Uterus (tissue), 4 donors: Measurements from ENCODE around the gene DNAJB13. TPM values are rescaled to one million over a fixed set of nuclear protein-coding genes. Genes with fewer than 3 reads are reported as not detected.
A peak's percentile ranks its signal among the peaks of the same experiment; 100 is the strongest.

Experiments used
- DNase-seq, 2 donors: peaks; one replicate each; pipeline ENCODE4 v3.0.0-alpha.2; 2019 to 2020
- H3K27ac ChIP-seq, 2 donors: fragments of 200-600 bp; sonication (generic); 1 replicate in 1 of 2; 2 replicates in 1 of 2; pipeline ENCODE4 v1.5.1; 2016 to 2018
- H3K27me3 ChIP-seq, 2 donors: fragments of 200-600 bp; sonication (generic); one replicate each; pipeline ENCODE4 v1.5.1; 2018 to 2019; ENCODE audit warnings: control low read depth in 1 of 2
- H3K36me3 ChIP-seq, 2 donors: fragments of 200-600 bp; sonication (generic); one replicate each; pipeline ENCODE4 v1.5.1; 2019; ENCODE audit warnings: control low read depth in 1 of 2
- H3K4me1 ChIP-seq, 2 donors: fragments of 200-600 bp; sonication (generic); one replicate each; pipeline ENCODE4 v1.5.1; 2018 to 2019; ENCODE audit warnings: control low read depth in 1 of 2
- H3K4me3 ChIP-seq, 2 donors: fragments of 200-600 bp; sonication (generic); 1 replicate in 1 of 2; 2 replicates in 1 of 2; pipeline ENCODE4 v1.5.1; 2018 to 2019; ENCODE audit warnings: mild to moderate bottlenecking in 1 of 2
- H3K9me3 ChIP-seq, 2 donors: fragments of 200-600 bp; sonication (generic); one replicate each; pipeline ENCODE4 v1.5.1; 2019; ENCODE audit warnings: control low read depth in 1 of 2
- POLR2A ChIP-seq, 2 donors: fragments of 450-650 bp; IDR thresholded peaks; one replicate each; pipeline ENCODE4 v1.6.1; 2016; ENCODE audit warnings: antibody characterized with exemption in 2 of 2, mild to moderate bottlenecking in 1 of 2, moderate library complexity in 1 of 2
- intact Hi-C: fragments of 100-400 bp; cut with DNase I; formaldehyde crosslinking; loops from one replicate; pipeline ENCODE4 v1.15.1; 2023; ENCODE audit warnings: low total_unique reads
- total RNA-seq, 4 donors: library from RNA; depleted of rRNA in 3 of 4; stranded (reverse); fragments of >200 nt in 3 of 4; gene quantifications; one replicate each; pipeline versions ENCODE4 v1.1.0 to v1.2.4, GENCODE V29; 2014 to 2023
- TF ChIP-seq, protein P1 (sequence below), 4 experiments: fragments of 200-600 bp in 2 of 4; fragments of 450-650 bp in 2 of 4; sonication (generic) in 2 of 4; IDR thresholded peaks; one replicate each; pipeline ENCODE4 v1.5.1; 2016 to 2019; ENCODE audit warnings: antibody characterized with exemption in 4 of 4, mild to moderate bottlenecking in 2 of 4, moderate library complexity in 1 of 4
- donor health status: DM: yes; HTN: yes; CAD: no.

Gene DNAJB13
- total RNA-seq, 4 donors from 2014 or later, result 1.9 to 9.1 (median 4.6) TPM; not detected in 1

DNA sequence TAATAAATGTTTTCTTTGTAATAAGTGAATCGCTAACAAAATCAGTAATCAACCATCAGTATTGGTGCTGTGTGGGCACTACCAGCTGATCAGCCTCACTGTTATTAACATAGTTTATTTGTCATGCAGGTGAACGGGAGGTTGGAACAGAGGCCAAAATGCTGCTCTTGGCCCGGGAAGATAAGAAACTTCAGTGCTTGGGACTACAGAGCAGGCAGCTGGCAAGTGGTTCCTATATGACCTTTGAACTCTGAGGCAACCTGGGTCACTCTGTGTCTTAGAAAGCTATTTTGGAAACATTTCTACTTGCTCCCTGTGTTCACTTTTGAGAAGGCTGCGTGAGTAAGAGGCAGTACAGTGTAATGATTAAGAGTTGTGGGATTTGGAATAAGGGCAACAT, 36.5 kb upstream of the DNAJB13 start:
- no peak overlapping the region for H3K27ac ChIP-seq
- intact Hi-C loops, result no loop called here
- H3K4me1 ChIP-seq, result no peaks in the 10 kb centered on the region
- no peak overlapping the region for H3K4me3 ChIP-seq
- TF ChIP-seq, protein P1, sequence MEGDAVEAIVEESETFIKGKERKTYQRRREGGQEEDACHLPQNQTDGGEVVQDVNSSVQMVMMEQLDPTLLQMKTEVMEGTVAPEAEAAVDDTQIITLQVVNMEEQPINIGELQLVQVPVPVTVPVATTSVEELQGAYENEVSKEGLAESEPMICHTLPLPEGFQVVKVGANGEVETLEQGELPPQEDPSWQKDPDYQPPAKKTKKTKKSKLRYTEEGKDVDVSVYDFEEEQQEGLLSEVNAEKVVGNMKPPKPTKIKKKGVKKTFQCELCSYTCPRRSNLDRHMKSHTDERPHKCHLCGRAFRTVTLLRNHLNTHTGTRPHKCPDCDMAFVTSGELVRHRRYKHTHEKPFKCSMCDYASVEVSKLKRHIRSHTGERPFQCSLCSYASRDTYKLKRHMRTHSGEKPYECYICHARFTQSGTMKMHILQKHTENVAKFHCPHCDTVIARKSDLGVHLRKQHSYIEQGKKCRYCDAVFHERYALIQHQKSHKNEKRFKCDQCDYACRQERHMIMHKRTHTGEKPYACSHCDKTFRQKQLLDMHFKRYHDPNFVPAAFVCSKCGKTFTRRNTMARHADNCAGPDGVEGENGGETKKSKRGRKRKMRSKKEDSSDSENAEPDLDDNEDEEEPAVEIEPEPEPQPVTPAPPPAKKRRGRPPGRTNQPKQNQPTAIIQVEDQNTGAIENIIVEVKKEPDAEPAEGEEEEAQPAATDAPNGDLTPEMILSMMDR (IDR thresholded peaks at IDR 0.05), result no peak
- TF ChIP-seq POLR2A (IDR thresholded peaks at IDR 0.05), result no peak
- DNase-seq, result no peak
- no peaks in the 10 kb centered on the region for H3K36me3 ChIP-seq
- no peaks in the 10 kb centered on the region for H3K27me3 ChIP-seq
- H3K9me3 ChIP-seq, result no peaks in the 10 kb centered on the region

GRCh38 chr11:73916435-73916834, 34.4 kb upstream of the DNAJB13 start:
- no peaks in the 10 kb centered on the region for H3K27me3 ChIP-seq
- no peaks in the 10 kb centered on the region for H3K9me3 ChIP-seq
- no peaks in the 10 kb centered on the region for H3K36me3 ChIP-seq
- no peak overlapping the region for H3K27ac ChIP-seq
- H3K4me3 ChIP-seq, result no peak overlapping the region
- TF ChIP-seq, protein P1 (IDR thresholded peaks at IDR 0.05), result no peak
- no peak for TF ChIP-seq POLR2A (IDR thresholded peaks at IDR 0.05)
- no peak for DNase-seq
- intact Hi-C loops, result no loop called here
- no peaks in the 10 kb centered on the region for H3K4me1 ChIP-seq

GRCh38 chr11:73921180-73921579, 29.6 kb upstream of the DNAJB13 start:
- Histone ChIP-seq H3K27me3 (no peaks in the 10 kb centered on the region), H3K36me3 (no peaks in the 10 kb centered on the region), H3K9me3 (no peaks in the 10 kb centered on the region), H3K4me3 (no peak overlapping the region), H3K4me1 (no peaks in the 10 kb centered on the region), H3K27ac (no peak overlapping the region)
- TF ChIP-seq POLR2A (IDR thresholded peaks at IDR 0.05), result no peak
- TF ChIP-seq, protein P1 (IDR thresholded peaks at IDR 0.05), result no peak
- no peak for DNase-seq
- intact Hi-C loops, result no loop called here

- Histone ChIP-seq H3K9me3 (no peaks in the 10 kb centered on the region), H3K4me1 (no peaks in the 10 kb centered on the region), H3K27ac (no peak overlapping the region), H3K27me3 (no peaks in the 10 kb centered on the region), H3K4me3 (no peak overlapping the region), H3K36me3 (no peaks in the 10 kb centered on the region)
- intact Hi-C loops, result no loop called here
- no peak for DNase-seq
- no peak for TF ChIP-seq POLR2A (IDR thresholded peaks at IDR 0.05)
- TF ChIP-seq, protein P1 (IDR thresholded peaks at IDR 0.05), result no peak
Measured at GRCh38 chr11:73929388-73929787, 21.4 kb upstream of the DNAJB13 start.

DNA sequence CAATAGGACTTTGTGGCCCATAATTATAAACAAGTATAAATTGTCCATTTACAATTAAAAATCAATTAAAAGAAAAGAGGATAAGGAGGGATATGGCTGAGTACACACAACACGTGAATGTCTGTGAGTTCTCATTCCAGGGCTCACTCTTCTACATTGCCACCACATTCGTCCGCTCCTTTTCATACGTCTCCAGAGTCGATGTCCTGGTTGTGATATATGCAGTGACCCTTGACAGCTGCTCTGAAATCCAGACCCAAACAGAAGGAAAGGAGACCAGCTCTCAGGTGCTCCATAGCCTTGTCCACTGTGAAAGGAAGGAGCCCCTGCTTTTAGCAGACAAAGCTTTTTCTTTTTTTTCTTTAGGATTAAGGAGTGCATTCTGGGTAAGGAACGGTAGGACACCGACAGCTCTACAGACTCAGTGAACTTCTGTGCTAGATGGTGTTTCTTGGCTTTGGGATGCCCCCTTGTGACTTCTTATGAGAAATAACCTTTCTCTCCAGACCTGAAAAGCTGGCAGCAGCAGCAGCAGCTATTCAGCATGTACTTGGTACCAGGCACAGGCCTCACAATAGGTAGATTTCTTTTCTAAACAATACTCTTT, 19.7 kb upstream of the DNAJB13 start:
- intact Hi-C loops, result no loop called here
- TF ChIP-seq, protein P1 (IDR thresholded peaks at IDR 0.05), result peak in 1 of 4 experiments; percentile 12
- no peak for TF ChIP-seq POLR2A (IDR thresholded peaks at IDR 0.05)
- H3K4me3 ChIP-seq, result no peak overlapping the region
- no peaks in the 10 kb centered on the region for H3K4me1 ChIP-seq
- no peak for DNase-seq
- H3K27ac ChIP-seq, result no peak overlapping the region
- H3K9me3 ChIP-seq, result no peaks in the 10 kb centered on the region
- no peaks in the 10 kb centered on the region for H3K36me3 ChIP-seq
- no peaks in the 10 kb centered on the region for H3K27me3 ChIP-seq
